A172 (cell line): ENCODE results near the gene SLC47A2. TPM values are rescaled to one million over a fixed set of nuclear protein-coding genes. Genes with fewer than 3 reads are reported as not detected.
A peak's percentile ranks its signal among the peaks of the same experiment; 100 is the strongest.
"Not testable (repeated sequence)": the region's sequence is repeated elsewhere in the genome, so short reads cannot be mapped to it uniquely, and the experiment has no call there.

Experiments
- DNase-seq: peaks from one replicate; pipeline ENCODE4 v3.0.0-alpha.2; 2015; ENCODE audit warnings: low spot score
- total RNA-seq: library from RNA; depleted of rRNA; stranded (reverse); fragments of >200 nt; shearing (Covaris generic); gene quantifications from 2 replicates; pipeline ENCODE4 v1.2.3, GENCODE V29; 2014

SLC47A2 gene
- total RNA-seq, 1 experiment from 2014 or later, result 1.9 TPM

- no peak for DNase-seq
Measured at GRCh38 chr17:19708431-19709175, 7.8 kb downstream of the SLC47A2 start.

- no peak for DNase-seq
Measured at GRCh38 chr17:19707728-19708221, 8.6 kb downstream of the SLC47A2 start.

GRCh38 chr17:19706791-19707727, 9.3 kb downstream of the SLC47A2 start:
- no peak for DNase-seq

- no peak for DNase-seq
Measured at GRCh38 chr17:19705771-19706770, 10.3 kb downstream of the SLC47A2 start.

GRCh38 chr17:19705201-19705600, 11.2 kb downstream of the SLC47A2 start:
- no peak for DNase-seq

- peak; percentile 59 for DNase-seq
Measured at GRCh38 chr17:19703828-19704613, 12.4 kb downstream of the SLC47A2 start.

- no peak for DNase-seq
Measured at GRCh38 chr17:19703106-19703827, 13.1 kb downstream of the SLC47A2 start.

- no peak for DNase-seq
Measured at GRCh38 chr17:19702217-19702641, 14.2 kb downstream of the SLC47A2 start.

- DNase-seq, result no peak
Measured at GRCh38 chr17:19686400-19687090, 29.8 kb downstream of the SLC47A2 start.

GRCh38 chr17:19684909-19685580, 31.3 kb downstream of the SLC47A2 start:
- not testable (repeated sequence) for DNase-seq

GRCh38 chr17:19683117-19683516, 33.3 kb downstream of the SLC47A2 start:
- DNase-seq, result no peak

- DNase-seq, result no peak
Measured at GRCh38 chr17:19678581-19679453, 37.6 kb downstream of the SLC47A2 start.

- no peak for DNase-seq
Measured at GRCh38 chr17:19677736-19678379, 38.5 kb downstream of the SLC47A2 start.

GRCh38 chr17:19676896-19677295, 39.5 kb downstream of the SLC47A2 start:
- no peak for DNase-seq

GRCh38 chr17:19673623-19674022, 42.8 kb downstream of the SLC47A2 start:
- DNase-seq, result peak; percentile 18

GRCh38 chr17:19672009-19672750, 44.2 kb downstream of the SLC47A2 start:
- peak; percentile 54 for DNase-seq
